Liver (tissue), 9 donors: Measurements from ENCODE around the gene CST4. TPM values are rescaled to one million over a fixed set of nuclear protein-coding genes. Genes with fewer than 3 reads are reported as not detected.

ENCODE experiments used
- DNase-seq: peaks from one replicate; pipeline ENCODE4 v3.0.0-alpha.2; 2017; ENCODE audit warnings: low spot score
- H3K27ac ChIP-seq, 2 donors: one replicate each; pipeline ENCODE4 v1.7.0; 2013; ENCODE audit warnings: inconsistent platforms in 2 of 2, low read length in 2 of 2, control low read depth in 1 of 2, low read depth in 1 of 2, mild to moderate bottlenecking in 1 of 2
- H3K27me3 ChIP-seq, 4 donors: one replicate each; pipeline versions ENCODE4 v1.6.1 to v1.7.0; 2013; ENCODE audit warnings: low read length in 3 of 4, inconsistent platforms in 1 of 4, mild to moderate bottlenecking in 1 of 4, moderate library complexity in 1 of 4; ENCODE audit not compliant: control insufficient read depth in 4 of 4, insufficient read depth in 4 of 4
- H3K36me3 ChIP-seq, 4 donors: one replicate each; pipeline versions ENCODE4 v1.6.1 to v1.7.0; 2013; ENCODE audit warnings: low read length in 3 of 4, mild to moderate bottlenecking in 3 of 4, low read depth in 1 of 4, moderate library complexity in 1 of 4; ENCODE audit not compliant: control insufficient read depth in 4 of 4, insufficient read depth in 3 of 4
- H3K4me1 ChIP-seq, 4 donors: one replicate each; pipeline versions ENCODE4 v1.6.1 to v1.7.0; 2013; ENCODE audit warnings: low read length in 3 of 4, mild to moderate bottlenecking in 3 of 4, moderate library complexity in 1 of 4; ENCODE audit not compliant: control insufficient read depth in 4 of 4, insufficient read depth in 4 of 4
- H3K4me3 ChIP-seq, 3 donors: one replicate each; pipeline versions ENCODE4 v1.6.1 to v1.7.0; 2013; ENCODE audit warnings: low read length in 3 of 3, control low read depth in 1 of 3, low read depth in 1 of 3, mild to moderate bottlenecking in 1 of 3
- H3K9ac ChIP-seq, 2 donors: one replicate each; pipeline ENCODE4 v1.7.0; 2013; ENCODE audit warnings: low read length in 2 of 2, mild to moderate bottlenecking in 2 of 2, moderate library complexity in 2 of 2, control low read depth in 1 of 2, low read depth in 1 of 2
- H3K9me3 ChIP-seq, 4 donors: one replicate each; pipeline versions ENCODE4 v1.6.1 to v1.7.0; 2013; ENCODE audit warnings: low read length in 3 of 4; ENCODE audit not compliant: control insufficient read depth in 4 of 4
- ATF3 ChIP-seq: IDR thresholded peaks from 2 replicates; pipeline ENCODE4 v1.6.1; 2016; ENCODE audit warnings: antibody characterized with exemption
- EGR1 ChIP-seq, 2 donors: IDR thresholded peaks; 2 replicates each; pipeline ENCODE4 v1.6.1; 2016 to 2018; ENCODE audit warnings: antibody characterized with exemption in 2 of 2, low read depth in 2 of 2
- FOXA1 ChIP-seq: IDR thresholded peaks from 2 replicates; pipeline ENCODE4 v1.6.1; 2016; ENCODE audit warnings: antibody characterized with exemption
- FOXA2 ChIP-seq: IDR thresholded peaks from 2 replicates; pipeline ENCODE4 v1.6.1; 2016; ENCODE audit warnings: antibody characterized with exemption
- GABPA ChIP-seq, 2 donors: IDR thresholded peaks in 1 of 2; conservative IDR thresholded peaks in 1 of 2; 2 replicates each; pipeline ENCODE4 v1.6.1; 2016; ENCODE audit warnings: antibody characterized with exemption in 2 of 2, mild to moderate bottlenecking in 1 of 2, moderate library complexity in 1 of 2
- HNF4A ChIP-seq, 2 donors: conservative IDR thresholded peaks; 2 replicates each; pipeline ENCODE4 v1.6.1; 2016; ENCODE audit warnings: antibody characterized with exemption in 2 of 2, mild to moderate bottlenecking in 2 of 2
- HNF4G ChIP-seq: IDR thresholded peaks from 2 replicates; pipeline ENCODE4 v1.6.1; 2016; ENCODE audit warnings: antibody characterized with exemption
- JUND ChIP-seq, 2 donors: IDR thresholded peaks; 2 replicates each; pipeline ENCODE4 v1.6.1; 2016; ENCODE audit warnings: antibody characterized with exemption in 2 of 2
- MAX ChIP-seq: IDR thresholded peaks from 2 replicates; pipeline ENCODE4 v1.6.1; 2016; ENCODE audit warnings: antibody characterized with exemption
- NR2F2 ChIP-seq: IDR thresholded peaks from 2 replicates; pipeline ENCODE4 v1.6.1; 2016; ENCODE audit warnings: antibody characterized with exemption
- RAD21 ChIP-seq, 2 donors: IDR thresholded peaks; 2 replicates each; pipeline ENCODE4 v1.6.1; 2016; ENCODE audit warnings: antibody characterized with exemption in 2 of 2, mild to moderate bottlenecking in 2 of 2
- REST ChIP-seq: IDR thresholded peaks from 2 replicates; pipeline ENCODE4 v1.6.1; 2016; ENCODE audit warnings: antibody characterized with exemption, mild to moderate bottlenecking
- RXRA ChIP-seq, 2 donors: IDR thresholded peaks; 2 replicates each; pipeline ENCODE4 v1.6.1; 2017 to 2018; ENCODE audit warnings: antibody characterized with exemption in 2 of 2, mild to moderate bottlenecking in 1 of 2
- SP1 ChIP-seq: IDR thresholded peaks from 2 replicates; pipeline ENCODE4 v1.6.1; 2018; ENCODE audit warnings: antibody characterized with exemption, mild to moderate bottlenecking
- TAF1 ChIP-seq: conservative IDR thresholded peaks from 2 replicates; pipeline ENCODE4 v1.6.1; 2016; ENCODE audit warnings: antibody characterized with exemption, mild to moderate bottlenecking
- YY1 ChIP-seq: IDR thresholded peaks from 2 replicates; pipeline ENCODE4 v1.6.1; 2016; ENCODE audit warnings: antibody characterized with exemption, mild to moderate bottlenecking
- ZBTB33 ChIP-seq: IDR thresholded peaks from 2 replicates; pipeline ENCODE4 v1.6.1; 2016; ENCODE audit warnings: antibody characterized with exemption
- WGBS: extraction: QIAGEN DNeasy Blood & Tissue Kit; methylation state at CpG from one replicate; pipeline ENCODE4 v1.1.7; 2013; 5-methylcytosine and 5-hydroxymethylcytosine counted together
- polyA plus RNA-seq, 2 donors: library from polyadenylated mRNA; stranded (reverse) in 1 of 2; unstranded in 1 of 2; fragments of 200-250 nt in 1 of 2; fragments of >200 nt in 1 of 2; fragmentation: Nextera tagmentation in 1 of 2; extraction: Ambion mirVana in 1 of 2; gene quantifications; one replicate each; pipeline versions ENCODE4 v1.2.1 to v1.2.3, GENCODE V29; 2013 to 2015
- total RNA-seq, 2 donors: library from RNA; depleted of rRNA; stranded (reverse); fragments of >200 nt; gene quantifications; one replicate each; pipeline ENCODE4 v1.2.3, GENCODE V29; 2014
- donor health status: healthy.
- donor health status: healthy.
- donor health status: healthy.
- donor health status: healthy.
- donor health status: healthy.

CST4 gene
- total and polyA plus RNA-seq, 4 donors: not detected

- Histone ChIP-seq H3K27me3 (no peaks in the 10 kb centered on the region), H3K9ac (no peak overlapping the region), H3K4me3 (no peak overlapping the region), H3K36me3 (peaks cover 0 to 1% (median 0%) of the 10 kb centered on the region in 4 donors), H3K4me1 (peaks cover 5 to 14% (median 9%) of the 10 kb centered on the region in 4 donors), H3K27ac (no peak overlapping the region), H3K9me3 (no peaks in the 10 kb centered on the region)
- WGBS: 81% methylated on average over 11 of the region's 11 CpGs
- no peak for DNase-seq
- TF ChIP-seq YY1 (no peak), JUND (IDR thresholded peaks at IDR 0.05) (no peak), HNF4A (conservative IDR thresholded peaks at IDR 0.05) (no peak), MAX (no peak), FOXA2 (no peak), ZBTB33 (no peak), RXRA (IDR thresholded peaks at IDR 0.05) (no peak), HNF4G (no peak), TAF1 (no peak), RAD21 (IDR thresholded peaks at IDR 0.05) (no peak), FOXA1 (no peak), EGR1 (IDR thresholded peaks at IDR 0.05; ENCODE audit: low read depth in 2 of 2) (no peak), GABPA (IDR thresholded peaks at IDR 0.05 in 1 of 2, conservative IDR thresholded peaks at IDR 0.05 in 1 of 2) (no peak), ATF3 (no peak), REST (no peak), NR2F2 (no peak), SP1 (no peak)
These were observed 47.9 kb downstream of the CST4 start for GRCh38 chr20:23640671-23641667.
